HG02973 (cell line): ENCODE results near the gene SKAP1.

Experiments used
- ATAC-seq: cut with Tn5 transposase; IDR thresholded peaks from one replicate; pipeline ENCODE4 v1.9.1; 2021; ENCODE audit warnings: moderate library complexity; ENCODE audit not compliant: unreplicated experiment

Gene SKAP1

DNA sequence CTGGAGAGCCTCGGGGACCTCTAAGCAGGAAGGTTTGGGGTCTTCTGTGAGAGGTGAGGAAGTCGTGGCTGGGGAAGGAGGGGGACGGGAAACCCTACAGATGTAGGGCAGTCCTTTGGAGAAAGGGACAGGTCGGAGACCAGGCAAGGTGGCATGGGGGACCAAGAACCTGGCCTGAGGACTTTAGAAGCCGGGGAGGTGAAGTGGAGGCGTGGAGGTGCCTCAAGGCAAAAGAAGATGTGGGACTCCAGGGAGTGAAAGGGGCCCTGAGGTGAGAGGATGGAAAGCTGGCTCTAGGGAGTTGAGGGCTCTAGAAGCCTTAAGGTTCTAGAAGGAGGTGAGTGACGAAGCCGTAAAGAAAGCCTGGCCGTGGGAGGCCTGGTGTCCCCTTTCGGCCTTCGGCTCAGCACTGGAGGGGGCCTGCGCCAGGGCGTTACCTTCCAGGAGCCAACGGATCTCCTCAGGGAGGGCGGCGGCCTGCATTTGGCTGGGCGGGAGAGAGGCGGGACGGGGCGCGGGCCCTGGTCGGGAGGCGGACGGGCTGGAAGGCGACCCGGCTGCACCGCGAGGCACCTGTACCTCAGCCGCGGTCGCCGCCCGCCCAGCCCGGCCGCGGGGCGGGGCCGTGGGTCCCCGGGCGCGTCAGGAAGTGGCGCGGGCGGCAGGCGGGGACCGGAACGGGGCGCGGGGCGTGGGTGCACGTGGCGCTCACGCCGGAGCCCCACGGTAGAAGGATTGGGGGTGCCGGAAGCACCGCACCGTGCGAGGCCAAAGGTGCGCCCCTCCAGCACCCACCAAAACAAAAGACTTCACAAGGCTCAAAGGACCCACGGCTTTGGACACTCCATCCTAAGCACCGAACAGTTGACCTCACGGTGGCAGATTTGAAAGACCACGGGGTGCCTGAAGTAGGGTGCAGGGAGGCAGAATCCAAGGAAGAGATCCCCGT, at the start of gene SKAP1:
SKAP1 (minus strand) TSS at position 577 of the 949 bp plus-strand sequence.
- peak; percentile 53 for ATAC-seq

DNA sequence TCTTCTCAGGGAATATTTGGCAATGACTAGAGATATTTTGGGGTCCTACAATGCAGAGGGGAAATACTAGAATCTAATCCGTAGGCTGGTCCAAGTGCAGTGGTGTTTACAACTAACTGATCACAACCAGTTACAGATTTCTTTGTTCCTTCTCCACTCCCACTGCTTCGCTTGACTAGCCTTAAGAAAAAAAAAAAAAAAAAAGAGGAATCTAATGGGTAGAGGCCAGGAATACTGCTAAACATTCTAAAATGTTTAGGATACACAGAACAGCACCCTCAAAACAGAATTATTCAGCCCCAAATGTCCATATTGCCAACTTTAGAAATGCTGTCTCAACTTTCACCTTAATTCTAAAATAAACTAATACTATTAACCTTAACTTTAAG, 49.0 kb upstream of the SKAP1 start:
- no peak for ATAC-seq

DNA sequence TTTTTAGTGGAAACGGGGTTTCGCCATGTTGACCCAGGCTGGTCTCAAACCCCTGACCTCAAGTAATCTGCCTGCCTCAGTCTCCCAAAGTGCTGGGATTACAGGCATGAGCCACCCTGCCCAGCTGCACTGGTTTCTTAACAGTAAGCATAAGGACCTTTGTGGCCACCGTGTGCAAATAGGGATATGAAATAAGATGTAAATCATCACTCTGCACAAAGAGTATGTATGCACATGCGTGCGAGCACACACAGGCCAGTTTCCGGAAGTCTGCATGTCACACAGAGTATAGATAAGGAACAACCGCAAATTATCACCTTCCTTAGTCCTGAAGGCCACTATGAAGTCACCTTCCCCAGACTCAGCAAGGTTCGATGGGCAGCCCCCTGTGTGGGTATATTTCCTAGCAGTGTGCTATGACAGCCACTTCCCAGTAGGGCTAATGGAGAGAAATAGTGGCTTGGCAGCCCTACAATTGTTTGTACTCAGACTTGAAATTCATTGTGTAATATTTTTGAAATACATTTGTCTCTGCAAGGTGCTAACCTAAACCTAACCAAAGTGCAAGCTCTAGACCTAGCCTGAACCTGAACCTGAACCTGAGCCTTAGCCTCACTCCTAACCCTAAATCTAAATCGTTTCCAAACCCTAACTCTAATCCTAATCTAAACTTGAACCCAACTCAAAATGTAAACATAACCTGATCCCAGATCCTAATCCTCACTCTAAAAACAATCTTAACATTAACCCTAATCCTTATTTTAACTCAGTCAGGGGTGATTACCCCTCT, 48.4 kb upstream of the SKAP1 start:
- peak; percentile 83 for ATAC-seq

DNA sequence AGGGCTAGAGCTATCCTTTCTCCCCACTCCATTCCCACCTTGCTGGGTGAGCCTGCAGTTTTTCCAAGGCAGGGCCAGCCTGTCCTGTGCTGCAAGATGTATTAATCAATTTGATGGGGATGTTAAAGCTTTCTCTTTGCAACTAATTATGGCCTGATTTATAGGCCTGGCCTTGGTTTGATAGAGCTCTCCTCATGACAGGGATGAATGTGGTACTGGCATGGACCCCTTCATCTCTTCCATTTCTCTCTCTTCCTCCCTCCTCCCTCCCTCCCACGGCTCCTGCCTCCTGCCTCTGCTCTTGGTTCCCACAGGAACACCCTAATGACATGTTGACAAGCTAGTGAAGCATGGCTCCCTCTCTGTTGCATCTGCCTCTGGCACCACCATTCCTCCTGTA, 47.2 kb upstream of the SKAP1 start:
- no peak for ATAC-seq

DNA sequence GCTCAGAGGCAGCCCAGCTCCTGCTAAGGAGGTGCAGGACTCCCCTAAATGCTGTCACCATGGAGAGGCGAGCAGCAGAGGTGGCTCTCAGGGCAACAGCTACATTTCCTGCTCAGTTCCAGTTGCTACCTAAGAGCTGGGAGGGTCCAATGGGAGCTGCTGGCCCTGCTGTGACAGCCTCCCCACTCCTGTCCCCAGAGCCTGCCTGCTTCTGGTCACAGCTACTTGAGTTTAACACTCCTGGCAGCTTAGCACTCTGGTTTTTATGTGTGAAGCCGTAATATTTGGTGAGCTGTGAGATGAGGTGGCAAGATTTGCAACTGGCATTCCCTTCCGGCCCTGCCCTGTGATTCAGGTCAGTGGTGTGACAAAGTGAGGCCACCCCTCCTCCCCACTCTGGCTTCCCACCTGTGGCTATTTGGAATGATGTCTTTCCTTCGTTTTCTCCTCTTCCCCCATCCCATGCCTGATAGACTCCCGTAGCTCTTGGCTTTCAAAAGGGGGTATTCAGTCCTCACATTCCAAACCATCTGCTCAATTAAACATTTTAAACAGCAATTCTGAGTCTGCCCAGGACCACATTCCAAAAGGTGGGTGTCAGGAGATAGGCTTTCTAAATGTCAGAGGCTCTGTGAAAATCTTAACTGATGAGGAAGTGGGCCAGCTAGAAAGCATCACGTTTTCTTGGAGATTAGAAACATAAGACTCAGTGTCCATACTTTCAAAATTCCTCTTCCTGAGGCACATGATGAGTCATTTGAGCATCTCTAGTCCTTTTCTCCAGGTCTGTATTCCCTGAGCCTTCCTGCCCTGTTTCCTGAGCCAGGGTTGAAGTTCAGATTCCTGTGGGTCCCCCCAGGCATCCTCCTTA, 42.6 kb upstream of the SKAP1 start:
- ATAC-seq: no peak

DNA sequence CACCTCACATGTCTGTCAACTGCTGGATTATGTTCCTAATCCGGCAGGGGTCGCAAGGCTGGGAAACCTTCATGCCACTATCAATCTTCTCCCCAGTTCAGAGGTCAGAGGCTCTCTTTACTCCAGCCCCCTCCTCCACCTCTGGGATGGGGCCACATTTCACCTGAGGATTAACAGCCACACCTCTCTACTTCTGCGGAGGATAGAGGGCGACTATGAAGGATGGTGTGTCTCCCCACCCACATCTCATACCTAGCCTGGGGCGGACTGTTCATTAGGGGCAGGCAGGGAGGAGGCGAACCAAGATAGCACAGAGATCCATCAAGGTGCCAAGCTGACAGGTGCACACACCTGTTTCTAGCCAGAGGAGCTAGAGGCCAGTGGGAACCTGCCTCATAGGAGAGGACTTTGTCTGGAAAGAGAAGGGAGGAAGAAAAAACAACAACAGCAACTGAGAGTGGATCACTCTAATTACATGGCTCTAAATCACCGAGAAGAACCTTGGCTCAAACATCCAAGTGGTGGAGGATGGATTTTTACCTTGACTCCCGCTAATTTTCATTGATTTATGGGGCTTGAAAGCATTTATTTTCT, 41.9 kb upstream of the SKAP1 start:
- no peak for ATAC-seq

DNA sequence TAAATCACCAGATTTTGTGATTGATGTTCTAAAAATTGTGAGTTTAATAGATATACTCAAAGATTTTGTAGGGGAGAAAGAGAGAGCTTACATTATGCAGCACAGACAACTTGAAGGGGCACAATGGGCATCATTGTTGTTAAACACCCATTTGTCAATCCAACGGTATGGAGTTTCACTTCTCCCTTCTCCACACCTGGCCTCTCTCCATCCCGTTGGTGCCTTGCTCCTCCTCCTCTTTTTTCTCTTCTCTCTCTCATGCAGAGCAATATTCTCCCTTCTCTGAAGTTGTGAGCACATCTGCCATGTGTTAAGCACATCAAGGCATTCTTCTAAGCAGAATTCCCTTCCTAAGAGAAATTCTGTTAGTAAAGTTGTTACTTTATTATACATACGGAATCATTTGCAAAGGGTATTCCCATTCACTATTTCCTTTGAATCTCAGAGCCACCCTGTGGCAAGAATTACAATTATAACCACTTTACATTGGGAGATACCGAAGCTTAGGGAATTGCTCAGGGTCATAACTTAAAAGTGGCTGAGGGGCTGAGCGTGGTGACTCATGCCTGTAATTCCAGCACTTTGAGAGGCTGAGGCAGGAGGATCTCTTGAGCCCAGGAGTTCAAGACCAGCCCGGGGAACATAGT, 40.5 kb upstream of the SKAP1 start:
- no peak for ATAC-seq

DNA sequence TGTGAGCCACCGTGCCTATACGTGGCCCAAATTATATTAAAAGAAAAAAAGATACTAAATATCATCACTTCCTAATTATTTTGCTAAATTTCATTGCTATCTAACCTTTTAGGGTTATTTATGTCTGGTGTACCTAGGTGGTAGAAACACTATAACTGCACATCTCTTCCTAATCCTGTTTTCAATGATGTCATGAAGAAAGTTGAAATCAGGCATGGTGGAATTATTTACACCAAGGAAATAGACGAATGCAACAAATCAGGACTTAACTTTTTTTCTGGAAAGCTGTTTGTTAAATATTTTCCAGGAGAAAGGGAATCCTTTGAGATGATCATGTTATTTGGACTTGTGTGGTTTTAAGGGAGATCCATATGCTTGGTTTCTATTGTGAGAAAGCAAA, 39.2 kb upstream of the SKAP1 start:
- ATAC-seq: no peak

DNA sequence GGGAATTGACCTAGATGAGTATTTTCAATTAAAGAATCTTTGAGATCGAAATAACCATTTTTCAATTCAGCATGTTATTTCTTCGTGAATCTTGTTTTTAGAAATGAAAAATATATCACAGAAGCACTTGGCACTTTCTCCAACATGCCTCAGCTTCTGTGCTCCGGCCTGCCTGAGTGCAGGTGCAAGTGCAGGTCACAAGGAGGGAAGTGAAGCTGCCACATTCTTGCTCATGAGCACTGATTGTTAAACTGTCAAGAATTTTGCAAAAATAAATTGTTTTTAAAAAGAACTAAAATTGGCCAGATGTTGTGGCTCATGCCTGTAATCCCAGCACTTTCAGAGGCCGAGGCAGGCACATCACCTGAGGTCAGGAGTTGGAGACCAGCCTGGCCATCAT, 38.3 kb upstream of the SKAP1 start:
- ATAC-seq: no peak

DNA sequence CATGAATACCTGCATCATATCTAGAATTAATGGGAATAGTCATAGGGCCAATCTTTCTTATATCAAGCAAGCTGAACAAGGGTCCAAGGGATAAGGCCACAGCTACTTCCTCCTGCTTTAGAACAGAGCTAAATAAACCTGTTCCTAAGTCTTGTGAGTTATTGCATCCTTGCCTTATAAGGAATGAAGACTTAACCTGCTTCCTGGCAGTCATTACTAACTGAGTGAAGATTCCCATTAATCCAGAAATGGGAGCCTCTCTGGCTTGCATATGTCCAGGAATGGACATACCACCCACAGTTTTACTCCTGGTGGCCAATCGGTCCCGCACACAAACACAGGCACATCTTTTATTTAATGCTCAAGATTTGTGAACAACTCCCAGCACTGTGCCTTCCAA, 35.9 kb upstream of the SKAP1 start:
- no peak for ATAC-seq

DNA sequence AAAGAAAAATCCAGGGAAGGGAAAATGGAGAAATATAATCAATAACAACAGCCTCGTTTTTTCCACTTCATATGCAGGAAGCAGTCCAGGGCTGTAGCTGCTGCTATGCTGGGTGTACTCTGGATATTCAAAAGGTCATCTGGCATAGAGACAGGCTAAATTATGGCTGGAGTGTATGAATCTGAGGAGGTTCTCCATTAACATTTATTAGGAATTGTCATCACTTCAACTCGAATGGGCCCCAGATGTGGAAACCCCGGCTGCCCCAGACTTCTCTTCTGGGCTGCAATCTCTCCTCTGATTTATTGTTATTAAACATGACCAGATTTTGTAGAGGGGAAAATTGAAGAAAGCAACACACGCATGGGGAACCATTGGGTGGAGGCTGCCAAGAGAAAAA, 33.5 kb upstream of the SKAP1 start:
- ATAC-seq: no peak

DNA sequence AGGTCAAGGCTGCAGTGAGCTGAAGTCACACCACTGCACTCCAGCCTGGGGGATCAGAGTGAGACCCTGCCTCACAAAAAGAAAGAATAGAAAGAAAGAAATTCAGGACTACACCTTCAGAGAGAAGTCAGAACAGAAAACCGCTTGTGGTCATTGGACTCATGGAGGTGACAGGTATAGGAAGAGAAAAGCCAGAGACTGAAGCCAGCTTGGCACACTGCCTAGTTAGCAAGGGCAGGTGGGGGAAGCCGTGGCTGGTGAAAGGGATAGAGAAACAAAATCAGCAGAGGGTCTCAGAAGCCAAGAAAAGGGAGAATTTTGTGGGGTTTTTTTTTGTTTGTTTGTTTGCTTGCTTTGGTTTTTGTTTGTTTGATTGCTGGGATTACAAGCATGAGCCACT, 32.9 kb upstream of the SKAP1 start:
- no peak for ATAC-seq

DNA sequence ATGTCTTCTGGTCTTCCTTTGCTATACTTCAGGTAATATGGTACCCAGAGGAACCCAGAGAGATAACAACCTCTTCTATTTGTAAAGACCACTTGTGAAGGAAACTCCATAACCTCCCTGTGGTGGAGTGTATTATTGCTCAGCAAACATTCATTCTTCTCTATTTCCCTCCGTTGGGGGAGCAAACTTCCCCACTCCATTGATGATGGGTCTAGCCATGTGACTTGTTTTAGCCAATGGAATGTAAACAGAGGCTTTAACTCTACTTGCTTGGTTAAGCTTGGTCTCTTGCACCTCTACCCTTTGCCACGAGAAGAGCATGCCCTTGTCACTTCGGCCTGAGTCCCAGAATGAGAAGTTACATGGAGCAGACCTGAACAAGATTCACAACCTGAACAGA, 30.0 kb upstream of the SKAP1 start:
- no peak for ATAC-seq

DNA sequence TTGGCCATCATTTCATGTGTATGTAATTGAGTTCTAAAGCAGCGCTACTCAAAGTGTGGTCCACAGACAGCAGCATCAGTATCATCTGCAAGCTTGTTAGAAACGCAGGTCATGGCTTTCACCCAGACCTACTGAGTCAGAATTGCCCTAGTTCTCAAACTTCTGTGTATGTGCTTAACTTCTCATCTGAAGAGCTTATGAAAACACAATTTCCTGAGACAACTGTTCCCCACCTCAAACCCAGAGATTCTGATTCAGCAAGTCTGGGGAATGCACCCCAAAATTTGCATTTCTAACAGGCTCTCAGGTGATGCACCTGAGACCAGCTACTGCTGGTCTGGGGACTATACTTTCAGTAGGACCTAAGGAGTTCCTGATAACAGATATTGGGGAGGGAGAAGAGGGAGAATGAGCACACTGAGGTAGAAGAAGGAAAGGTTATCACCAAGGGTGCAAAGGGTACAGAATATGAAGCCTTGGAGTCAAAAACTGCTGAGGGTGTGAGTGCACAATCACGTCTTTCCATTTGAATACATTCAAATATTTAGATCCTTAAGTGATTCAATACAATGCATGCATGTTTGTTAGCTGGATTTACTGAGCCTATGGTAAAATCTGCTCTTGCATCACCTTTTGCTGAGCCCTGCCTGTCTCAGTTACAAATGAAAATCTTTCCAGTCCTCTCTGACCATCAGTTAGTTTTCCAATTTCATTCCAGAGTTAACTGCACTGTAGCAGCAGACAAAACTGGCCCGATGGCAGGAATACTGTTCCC, 29.2 kb upstream of the SKAP1 start:
- no peak for ATAC-seq

DNA sequence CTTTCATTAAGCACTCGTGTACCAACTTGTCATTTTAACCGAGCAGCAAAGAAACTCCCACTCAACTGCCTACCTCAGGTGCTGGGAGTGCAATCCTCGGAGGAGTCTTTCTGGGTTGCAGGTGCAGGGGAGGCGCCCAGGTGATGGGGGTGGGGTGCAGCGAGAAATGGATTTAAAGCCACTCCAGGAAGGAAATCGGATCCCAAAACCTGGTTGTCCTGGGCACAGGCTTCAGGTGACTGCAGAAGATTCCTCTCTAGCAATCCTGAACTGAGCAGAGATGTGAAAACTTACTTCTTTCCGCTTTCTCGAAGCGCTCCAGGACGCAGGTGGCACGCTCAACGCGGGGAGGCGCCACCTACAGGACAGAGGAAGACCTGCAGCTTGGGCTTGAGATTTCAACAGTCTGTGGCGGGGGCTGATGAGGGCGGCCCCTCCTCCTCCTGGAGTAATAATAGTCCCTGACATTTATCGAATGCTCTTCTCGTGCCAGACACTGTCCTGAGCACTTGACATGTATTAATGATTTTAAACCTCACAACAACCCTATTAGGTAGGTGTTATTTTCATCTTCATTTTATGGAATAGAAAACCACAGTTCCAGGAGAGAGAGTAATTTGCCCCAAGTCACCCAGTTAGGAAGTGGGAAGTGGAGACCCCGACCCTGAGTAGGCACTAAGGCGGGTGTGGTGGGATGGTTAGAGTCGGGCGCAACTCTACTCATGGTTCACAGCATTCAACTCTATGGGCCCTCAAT, 27.2 kb upstream of the SKAP1 start:
- ATAC-seq: no peak

DNA sequence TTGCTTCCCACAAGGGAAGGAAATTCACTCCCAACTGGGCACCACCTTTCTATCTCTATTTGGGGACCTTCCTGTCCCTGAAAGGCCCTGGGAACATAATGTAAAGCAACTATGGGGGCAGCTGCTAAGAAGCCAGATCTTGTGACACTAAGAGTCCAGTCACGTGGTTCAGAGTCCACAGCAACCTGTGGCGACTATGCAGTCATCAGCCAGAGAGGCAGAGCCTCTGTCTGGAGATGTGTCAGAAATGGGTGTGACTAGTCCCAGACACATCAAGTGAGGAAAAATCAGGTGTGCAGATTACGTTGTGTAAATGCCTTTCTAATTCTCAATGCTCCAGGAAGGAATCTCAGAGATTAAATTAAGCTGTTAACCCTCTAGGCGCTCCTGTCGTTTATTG, 26.6 kb upstream of the SKAP1 start:
- no peak for ATAC-seq

DNA sequence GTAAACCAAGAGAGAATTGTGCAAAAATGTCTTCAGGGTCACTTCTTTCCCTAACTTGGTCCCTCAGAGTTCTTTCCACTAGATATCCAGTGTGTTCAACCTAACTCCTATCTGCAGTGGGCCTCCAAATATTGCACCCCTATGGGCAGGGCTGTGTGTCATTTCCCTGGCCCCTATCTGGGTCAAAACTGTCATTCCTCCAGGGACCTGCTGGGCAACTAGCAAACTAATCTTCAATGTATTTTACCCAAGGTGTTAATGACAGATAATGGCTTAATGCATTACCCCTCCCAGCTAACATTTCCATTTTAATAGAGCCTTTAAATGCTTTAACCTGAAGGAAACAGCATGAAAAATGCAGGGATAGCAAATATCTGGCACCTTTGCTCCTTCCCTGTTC, 25.8 kb upstream of the SKAP1 start:
- no peak for ATAC-seq

DNA sequence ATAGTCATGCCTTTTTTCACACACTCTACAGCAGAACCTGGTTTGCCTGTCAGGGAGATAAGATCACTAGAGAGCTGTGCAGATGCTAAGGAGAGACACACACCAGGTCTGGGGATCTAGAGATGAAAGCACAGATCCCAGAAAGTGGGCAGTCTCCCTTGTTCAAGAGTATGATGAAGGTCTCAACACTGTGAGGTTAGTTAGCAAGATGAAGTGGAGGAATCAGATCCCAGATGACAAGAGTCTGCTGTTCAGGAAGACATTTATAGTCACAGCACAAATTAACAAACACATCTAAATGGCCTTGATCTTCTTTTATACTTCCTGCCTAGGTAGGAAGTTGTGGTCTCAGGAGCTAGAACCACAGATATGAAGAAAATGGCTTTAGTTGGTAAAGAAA, 23.4 kb upstream of the SKAP1 start:
- ATAC-seq: no peak

DNA sequence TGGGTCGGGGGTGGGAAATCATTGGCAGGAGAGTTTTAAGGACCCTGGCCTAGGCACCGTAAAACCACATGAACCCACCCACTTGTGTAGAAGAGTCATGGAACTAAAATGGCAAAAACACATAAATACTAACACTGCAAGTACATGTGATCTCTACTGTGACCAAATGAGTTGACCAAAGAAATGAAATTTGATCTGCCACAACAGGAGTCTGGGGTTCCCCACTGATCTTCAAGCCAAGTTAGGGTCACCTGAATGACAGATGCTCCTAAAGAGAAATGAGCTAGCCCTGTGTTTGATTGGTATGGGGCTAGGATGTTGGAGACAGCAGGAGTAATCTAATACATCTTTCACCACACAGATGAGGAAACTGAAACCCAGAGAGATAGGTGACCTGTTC, 21.5 kb upstream of the SKAP1 start:
- no peak for ATAC-seq
